ENCODE data around the gene TAF11L13.
"Not testable (repeated sequence)": the region's sequence is repeated elsewhere in the genome, so short reads cannot be mapped to it uniquely, and the experiment has no call there.

The TAF11L13 gene

DNA sequence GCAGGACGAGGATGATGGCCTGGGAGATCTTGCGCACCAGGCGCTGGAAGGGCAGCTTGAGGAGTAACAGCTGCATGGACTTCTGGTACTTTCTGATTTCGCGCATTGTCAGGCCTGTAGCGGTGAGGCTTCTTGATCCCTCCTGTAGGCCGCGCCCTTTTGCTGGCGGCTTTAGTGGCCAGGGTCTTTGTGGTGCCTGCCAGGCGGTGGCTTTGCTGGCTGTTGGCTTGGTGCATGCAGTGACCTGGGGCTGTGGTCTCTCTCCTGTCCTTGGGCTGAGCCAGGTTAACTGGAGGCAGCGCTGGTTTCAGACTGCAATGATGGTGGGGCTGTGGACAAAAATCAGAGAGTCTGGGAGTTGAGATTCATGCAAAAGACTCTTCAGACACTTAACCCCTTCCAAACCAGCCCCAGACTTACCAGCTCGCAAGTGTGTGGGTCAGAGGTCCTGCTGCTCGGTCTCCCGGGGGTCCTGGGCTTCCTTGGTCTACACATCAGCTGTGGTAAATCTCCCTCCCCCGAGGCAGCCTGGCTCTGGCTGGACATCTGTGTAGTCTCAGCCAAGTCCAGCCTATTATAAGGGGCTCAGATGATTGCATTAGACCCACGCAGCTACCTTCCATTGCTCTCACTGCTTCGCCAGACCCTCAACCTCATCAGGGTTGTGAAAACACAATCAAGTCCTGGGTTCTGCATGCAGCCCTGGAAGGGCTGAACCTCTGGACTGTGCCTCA is 16.8 kb upstream of the TAF11L13 start:
- H3K9me3 ChIP-seq = no peaks in the 10 kb centered on the region
- H3K4me1 ChIP-seq = no peaks in the 10 kb centered on the region
- H3K4me3 ChIP-seq = no peak overlapping the region
- no peaks in the 10 kb centered on the region for H3K27me3 ChIP-seq
- H3K27ac ChIP-seq = no peak overlapping the region
- no peaks in the 10 kb centered on the region for H3K36me3 ChIP-seq
- TF ChIP-seq, protein P1, sequence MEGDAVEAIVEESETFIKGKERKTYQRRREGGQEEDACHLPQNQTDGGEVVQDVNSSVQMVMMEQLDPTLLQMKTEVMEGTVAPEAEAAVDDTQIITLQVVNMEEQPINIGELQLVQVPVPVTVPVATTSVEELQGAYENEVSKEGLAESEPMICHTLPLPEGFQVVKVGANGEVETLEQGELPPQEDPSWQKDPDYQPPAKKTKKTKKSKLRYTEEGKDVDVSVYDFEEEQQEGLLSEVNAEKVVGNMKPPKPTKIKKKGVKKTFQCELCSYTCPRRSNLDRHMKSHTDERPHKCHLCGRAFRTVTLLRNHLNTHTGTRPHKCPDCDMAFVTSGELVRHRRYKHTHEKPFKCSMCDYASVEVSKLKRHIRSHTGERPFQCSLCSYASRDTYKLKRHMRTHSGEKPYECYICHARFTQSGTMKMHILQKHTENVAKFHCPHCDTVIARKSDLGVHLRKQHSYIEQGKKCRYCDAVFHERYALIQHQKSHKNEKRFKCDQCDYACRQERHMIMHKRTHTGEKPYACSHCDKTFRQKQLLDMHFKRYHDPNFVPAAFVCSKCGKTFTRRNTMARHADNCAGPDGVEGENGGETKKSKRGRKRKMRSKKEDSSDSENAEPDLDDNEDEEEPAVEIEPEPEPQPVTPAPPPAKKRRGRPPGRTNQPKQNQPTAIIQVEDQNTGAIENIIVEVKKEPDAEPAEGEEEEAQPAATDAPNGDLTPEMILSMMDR (IDR thresholded peaks at IDR 0.05) = no peak
- DNase-seq = no peak
- intact Hi-C loops (cut with DNase I; ENCODE audit: low total_unique reads) = no loop called here

DNA sequence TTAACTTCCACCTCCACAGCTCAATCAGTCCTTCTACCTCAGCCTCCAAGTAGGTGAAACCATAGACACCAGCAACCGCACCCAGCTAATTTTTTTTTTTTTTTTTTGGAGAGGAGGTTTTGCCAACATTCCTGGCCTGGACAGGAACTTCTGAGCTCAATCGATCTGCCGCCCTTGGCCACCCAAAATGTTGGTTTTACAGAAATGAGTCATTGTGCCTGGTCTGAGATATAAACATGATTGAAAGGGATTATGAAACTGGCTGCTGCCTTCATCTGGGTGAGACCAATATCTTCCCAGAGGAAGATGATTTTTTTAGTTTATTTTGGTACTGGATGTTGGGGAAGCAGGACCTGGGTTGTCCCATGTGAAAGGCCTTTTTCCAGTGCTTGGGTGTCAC is 12.5 kb upstream of the TAF11L13 start:
- no peaks in the 10 kb centered on the region for H3K9me3 ChIP-seq
- intact Hi-C loops (cut with DNase I; ENCODE audit: low total_unique reads) = no loop called here

DNA sequence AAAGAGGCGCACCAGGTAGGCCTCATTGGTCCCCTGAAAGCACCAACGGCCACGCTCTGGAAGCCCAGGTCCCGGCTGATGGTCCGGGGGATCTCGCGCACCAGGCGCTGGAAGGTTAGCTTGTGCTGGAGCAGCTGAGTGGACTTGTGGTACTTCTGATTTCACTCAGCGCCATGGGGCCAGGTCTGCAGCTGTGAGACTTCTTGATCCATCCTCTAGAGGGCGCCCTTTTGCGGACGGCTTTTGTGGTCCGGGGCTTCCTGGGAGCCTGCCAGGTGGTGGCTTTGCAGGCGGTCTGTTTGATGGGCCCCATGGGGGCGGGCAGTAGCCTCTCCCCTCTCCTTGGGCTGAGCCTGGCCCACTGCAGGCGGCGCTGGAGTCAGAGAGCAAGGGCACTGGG is 11.3 kb upstream of the TAF11L13 start:
- no peaks in the 10 kb centered on the region for H3K27me3 ChIP-seq
- DNase-seq = no peak
- no peaks in the 10 kb centered on the region for H3K4me1 ChIP-seq
- no peak overlapping the region for H3K4me3 ChIP-seq
- no peak overlapping the region for H3K27ac ChIP-seq
- no peaks in the 10 kb centered on the region for H3K36me3 ChIP-seq
- TF ChIP-seq, protein P1 (IDR thresholded peaks at IDR 0.05) = no peak
- intact Hi-C loops (cut with DNase I; ENCODE audit: low total_unique reads) = no loop called here
- H3K9me3 ChIP-seq = no peaks in the 10 kb centered on the region

More for the DNA sequence above, 12.5 kb upstream of the TAF11L13 start:
- no peak for DNase-seq
- TF ChIP-seq, protein P1 (IDR thresholded peaks at IDR 0.05) = no peak
- no peaks in the 10 kb centered on the region for H3K4me1 ChIP-seq
- H3K27ac ChIP-seq = no peak overlapping the region
- no peaks in the 10 kb centered on the region for H3K27me3 ChIP-seq
- no peaks in the 10 kb centered on the region for H3K36me3 ChIP-seq
- H3K4me3 ChIP-seq = no peak overlapping the region

DNA sequence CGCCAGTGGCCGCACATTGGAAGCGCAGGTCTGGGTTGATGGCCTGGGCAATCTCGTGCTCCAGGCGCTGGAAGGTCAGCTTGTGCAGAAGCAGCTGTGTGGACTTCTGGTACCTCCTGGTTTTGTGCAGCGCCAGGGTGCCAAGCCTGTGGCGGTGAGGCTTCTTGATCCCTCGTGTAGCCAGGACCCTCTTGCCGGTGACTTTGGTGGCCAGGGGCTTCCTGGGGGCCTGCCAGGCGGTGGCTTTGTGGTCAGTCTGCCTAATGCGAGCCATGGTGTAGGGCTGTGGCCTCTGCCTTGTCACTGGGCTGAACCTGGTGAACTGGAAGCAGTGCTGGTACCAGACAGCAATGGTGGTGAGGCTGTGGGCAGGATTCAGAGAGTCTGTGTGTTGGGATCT is 6.2 kb upstream of the TAF11L13 start:
- Histone ChIP-seq H3K27ac (no peak overlapping the region), H3K27me3 (no peaks in the 10 kb centered on the region), H3K36me3 (no peaks in the 10 kb centered on the region), H3K9me3 (no peaks in the 10 kb centered on the region), H3K4me3 (no peak overlapping the region), H3K4me1 (no peaks in the 10 kb centered on the region)
- TF ChIP-seq, protein P1 (IDR thresholded peaks at IDR 0.05) = no peak
- intact Hi-C loops (cut with DNase I; ENCODE audit: low total_unique reads) = no loop called here
- no peak for DNase-seq

DNA sequence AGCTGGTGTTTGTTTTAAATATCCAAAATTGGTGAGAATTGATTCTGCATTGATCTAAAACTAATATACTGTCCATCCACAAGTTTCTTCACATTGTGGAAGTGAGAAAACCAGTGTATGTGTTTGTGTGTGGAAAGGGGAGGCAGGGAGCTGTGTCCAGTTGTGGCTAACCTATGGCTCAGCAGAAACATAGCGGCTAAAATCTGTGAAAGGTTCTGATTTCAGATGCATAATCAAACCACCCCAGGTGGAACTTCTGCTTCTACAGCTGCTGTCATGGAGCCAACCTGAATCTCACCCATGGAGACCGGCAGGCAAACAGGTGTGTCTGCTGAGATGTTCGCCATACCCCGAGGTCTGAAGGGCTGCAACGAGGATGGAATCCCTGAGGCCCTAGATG is 2.3 kb downstream of the TAF11L13 start, which contains the start of gene TAF11L14:
Gene TAF11L14, plus strand, starts transcription at position 301 of the 400 bp plus-strand sequence.
- Histone ChIP-seq H3K9me3 (no peaks in the 10 kb centered on the region), H3K36me3 (no peaks in the 10 kb centered on the region), H3K27ac (no peak within 1 kb of the TSS), H3K4me3 (no peak within 1 kb of the TSS), H3K27me3 (no peaks in the 10 kb centered on the region), H3K4me1 (no peaks in the 10 kb centered on the region)
- no peak for DNase-seq
- intact Hi-C loops (cut with DNase I; ENCODE audit: low total_unique reads) = no loop called here
- TF ChIP-seq, protein P1 (IDR thresholded peaks at IDR 0.05) = no peak

DNA sequence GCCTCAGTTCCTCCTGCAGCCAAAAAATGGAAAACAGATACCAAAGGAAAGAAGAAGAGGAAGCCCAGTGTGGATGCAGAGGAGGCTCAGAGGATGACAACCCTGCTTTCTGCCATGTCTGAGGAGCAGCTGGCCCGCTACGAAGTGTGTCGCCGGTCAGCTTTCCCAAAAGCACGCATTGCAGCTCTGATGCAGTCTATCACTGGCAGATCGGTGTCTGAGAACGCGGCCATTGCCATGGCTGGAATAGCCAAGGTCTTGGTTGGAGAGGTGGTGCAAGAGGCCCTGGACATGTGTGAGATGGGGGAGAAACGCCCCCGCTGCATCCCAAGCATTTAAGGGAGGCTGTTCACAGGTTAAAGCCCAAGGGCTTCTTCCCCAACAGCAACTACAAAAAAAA is 17.3 kb downstream of the TAF11L13 start:
- H3K9me3 ChIP-seq; H3K4me3 ChIP-seq; H3K27me3 ChIP-seq; H3K27ac ChIP-seq; DNase-seq; H3K4me1 ChIP-seq; H3K36me3 ChIP-seq; intact Hi-C loops (cut with DNase I; ENCODE audit: low total_unique reads): not testable (repeated sequence)

DNA sequence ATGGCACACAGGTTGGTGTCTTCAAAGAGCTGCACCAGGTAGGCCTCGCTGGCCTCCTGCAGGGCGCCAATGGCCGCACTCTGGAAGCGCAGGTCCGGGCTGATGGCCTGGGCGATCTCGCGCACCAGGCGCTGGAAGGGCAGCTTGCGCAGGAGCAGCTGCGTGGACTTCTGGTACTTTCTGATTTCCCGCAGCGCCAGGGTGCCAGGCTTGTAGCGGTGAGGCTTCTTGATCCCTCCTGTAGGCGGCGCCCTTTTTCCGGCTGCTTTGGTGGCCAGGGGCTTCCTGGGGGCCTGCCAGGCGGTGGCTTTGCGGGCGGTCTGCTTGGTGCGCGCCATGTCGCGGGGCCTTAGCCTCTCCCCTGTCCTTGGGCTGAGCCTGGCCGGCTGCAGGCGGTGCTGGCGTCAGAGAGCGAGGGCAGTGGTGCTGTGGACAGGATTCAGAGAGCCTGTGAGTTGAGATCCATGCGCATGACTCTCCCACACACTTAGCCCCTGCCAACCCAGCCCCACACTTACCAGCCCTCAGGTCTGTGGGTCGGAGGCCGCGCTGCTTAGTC is 23.4 kb downstream of the TAF11L13 start:
- H3K4me3 ChIP-seq; H3K9me3 ChIP-seq; H3K4me1 ChIP-seq; DNase-seq; H3K36me3 ChIP-seq; H3K27me3 ChIP-seq; intact Hi-C loops (cut with DNase I; ENCODE audit: low total_unique reads); H3K27ac ChIP-seq: not testable (repeated sequence)
